LoVo (cell line): ENCODE results near the gene KRT1.
"Not testable (repeated sequence)": the region's sequence is repeated elsewhere in the genome, so short reads cannot be mapped to it uniquely, and the experiment has no call there.

Source experiments
- DNase-seq: peaks from one replicate; pipeline ENCODE4 v3.0.0-alpha.2; 2016; ENCODE audit warnings: low spot score

KRT1 gene

GRCh38 chr12:52680363-52680762, at the start of gene KRT1:
Gene KRT1 (minus strand): TSS chr12:52680407. CDS start chr12:52680348, 59 bp downstream.
- DNase-seq = no peak

GRCh38 chr12:52729147-52729546, 48.9 kb upstream of the KRT1 start:
- no peak for DNase-seq

GRCh38 chr12:52728374-52728773, 48.2 kb upstream of the KRT1 start:
- no peak for DNase-seq

- no peak for DNase-seq
Observed at GRCh38 chr12:52727037-52727436, 46.8 kb upstream of the KRT1 start.

- no peak for DNase-seq
Observed at GRCh38 chr12:52726451-52726850, 46.2 kb upstream of the KRT1 start.

GRCh38 chr12:52724384-52724783, 44.2 kb upstream of the KRT1 start:
- no peak for DNase-seq

- DNase-seq = no peak
Observed at GRCh38 chr12:52722680-52723079, 42.5 kb upstream of the KRT1 start.

GRCh38 chr12:52721838-52722470, 41.7 kb upstream of the KRT1 start:
- no peak for DNase-seq

GRCh38 chr12:52720365-52720886, 40.2 kb upstream of the KRT1 start:
- no peak for DNase-seq

- DNase-seq = no peak
Observed at GRCh38 chr12:52716061-52716460, 35.9 kb upstream of the KRT1 start.

- DNase-seq = no peak
Observed at GRCh38 chr12:52715416-52715815, 35.2 kb upstream of the KRT1 start.

GRCh38 chr12:52714887-52715281, 34.7 kb upstream of the KRT1 start:
- DNase-seq = no peak

GRCh38 chr12:52713960-52714886, 34.0 kb upstream of the KRT1 start:
- no peak for DNase-seq

GRCh38 chr12:52712122-52712521, 31.9 kb upstream of the KRT1 start:
- not testable (repeated sequence) for DNase-seq

- DNase-seq = no peak
Observed at GRCh38 chr12:52710730-52711129, 30.5 kb upstream of the KRT1 start.

GRCh38 chr12:52708010-52708409, 27.8 kb upstream of the KRT1 start:
- no peak for DNase-seq

GRCh38 chr12:52704464-52704863, 24.3 kb upstream of the KRT1 start:
- no peak for DNase-seq

GRCh38 chr12:52703878-52704277, 23.7 kb upstream of the KRT1 start:
- no peak for DNase-seq

GRCh38 chr12:52703424-52703823, 23.2 kb upstream of the KRT1 start, which contains the start of gene KRT77:
Gene KRT77 (minus strand): TSS chr12:52703524. CDS start chr12:52703434, 90 bp downstream.
- no peak for DNase-seq

- DNase-seq = no peak
Observed at GRCh38 chr12:52702338-52702737, 22.1 kb upstream of the KRT1 start.

- no peak for DNase-seq
Observed at GRCh38 chr12:52701281-52701680, 21.1 kb upstream of the KRT1 start.

- no peak for DNase-seq
Observed at GRCh38 chr12:52699960-52700359, 19.8 kb upstream of the KRT1 start.

GRCh38 chr12:52699373-52699772, 19.2 kb upstream of the KRT1 start:
- no peak for DNase-seq
